Skin epidermis (tissue), 12 donors: ENCODE data around the gene MAST1.

Experiments
- H3K27ac ChIP-seq, 21 experiments: fragments of 200-600 bp; sonication (generic) in 11 of 21; one replicate each; pipeline ENCODE4 v1.5.0; 2020; ENCODE audit warnings: mild to moderate bottlenecking in 3 of 21, inconsistent platforms in 2 of 21, moderate library complexity in 2 of 21
- H3K4me3 ChIP-seq, 7 experiments: fragments of 200-600 bp; sonication (generic) in 2 of 7; one replicate each; pipeline ENCODE4 v1.5.0; 2020; ENCODE audit warnings: inconsistent platforms in 2 of 7, mild to moderate bottlenecking in 2 of 7, moderate library complexity in 1 of 7

MAST1 gene

GRCh38 chr19:12865746-12866415, 27.6 kb downstream of the MAST1 start:
- no peak overlapping the region for H3K27ac ChIP-seq
- no peak overlapping the region for H3K4me3 ChIP-seq

GRCh38 chr19:12866416-12867119, 28.3 kb downstream of the MAST1 start:
- peak overlapping the region in 2 of 7 experiments; percentile 29 to 42 for H3K4me3 ChIP-seq
- no peak overlapping the region for H3K27ac ChIP-seq

GRCh38 chr19:12867120-12868099, 29.1 kb downstream of the MAST1 start:
- H3K27ac ChIP-seq: peak overlapping the region in 2 of 21 experiments; percentile 3 to 54
- peak overlapping the region; percentile 4 to 42 (median 28) for H3K4me3 ChIP-seq

GRCh38 chr19:12868540-12869112, 30.3 kb downstream of the MAST1 start:
- Histone ChIP-seq H3K27ac (no peak overlapping the region), H3K4me3 (no peak overlapping the region)

- no peak overlapping the region for H3K27ac ChIP-seq
Measured at GRCh38 chr19:12871681-12872080, 33.4 kb downstream of the MAST1 start.

GRCh38 chr19:12872255-12872654, 33.9 kb downstream of the MAST1 start:
- Histone ChIP-seq H3K27ac (no peak overlapping the region), H3K4me3 (no peak overlapping the region)

More at GRCh38 chr19:12871681-12872080, 33.4 kb downstream of the MAST1 start:
- no peak overlapping the region for H3K4me3 ChIP-seq

GRCh38 chr19:12872941-12873890, 34.9 kb downstream of the MAST1 start:
- H3K4me3 ChIP-seq: peak overlapping the region in 2 of 7 experiments; percentile 3 to 25
- no peak overlapping the region for H3K27ac ChIP-seq

GRCh38 chr19:12873891-12874745, 35.8 kb downstream of the MAST1 start:
- H3K27ac ChIP-seq: no peak overlapping the region

GRCh38 chr19:12875086-12875485, 36.8 kb downstream of the MAST1 start:
- Histone ChIP-seq H3K4me3 (no peak overlapping the region), H3K27ac (no peak overlapping the region)

More at GRCh38 chr19:12873891-12874745, 35.8 kb downstream of the MAST1 start:
- no peak overlapping the region for H3K4me3 ChIP-seq

GRCh38 chr19:12880551-12881171, 42.3 kb downstream of the MAST1 start:
- Histone ChIP-seq H3K4me3 (peak overlapping the region; percentile 54 to 80 (median 64)), H3K27ac (peak overlapping the region; percentile 14 to 92 (median 85))

GRCh38 chr19:12881172-12881808, 43.0 kb downstream of the MAST1 start, which contains the start of gene DNASE2:
TSS of gene DNASE2 (minus strand) at chr19:12881449. CDS start at chr19:12881375, 74 bp downstream.
- Histone ChIP-seq H3K27ac (peak within 1 kb of the TSS; percentile 14 to 92 (median 85)), H3K4me3 (peak within 1 kb of the TSS; percentile 54 to 80 (median 64))

- Histone ChIP-seq H3K4me3 (no peak overlapping the region), H3K27ac (peak overlapping the region in 2 of 21 experiments; percentile 6 to 92)
Measured at GRCh38 chr19:12882589-12882988, 44.3 kb downstream of the MAST1 start.

GRCh38 chr19:12884202-12884601, 45.9 kb downstream of the MAST1 start:
- H3K27ac ChIP-seq: no peak overlapping the region
- no peak overlapping the region for H3K4me3 ChIP-seq

GRCh38 chr19:12884627-12884925, 46.3 kb downstream of the MAST1 start:
- Histone ChIP-seq H3K27ac (peak overlapping the region in 1 of 21 experiments; percentile 46), H3K4me3 (peak overlapping the region in 1 of 7 experiments; percentile 47)

- Histone ChIP-seq H3K27ac (peak overlapping the region in 9 of 21 experiments; percentile 7 to 52 (median 37)), H3K4me3 (peak overlapping the region; percentile 13 to 47 (median 33))
Measured at GRCh38 chr19:12884926-12885748, 46.8 kb downstream of the MAST1 start.
